GM12874 (cell line): Measurements from ENCODE around the gene SUSD4.

ENCODE experiments used
- CTCF ChIP-seq: IDR thresholded peaks from 2 replicates; pipeline ENCODE4 v1.5.1; 2011; ENCODE audit warnings: low read depth, mild to moderate bottlenecking, control low read depth, low read length, moderate library complexity; ENCODE audit not compliant: insufficient read depth

Gene SUSD4

GRCh38 chr1:223334156-223334555 is 29.8 kb downstream of the SUSD4 start:
- no peak for TF ChIP-seq CTCF

GRCh38 chr1:223332997-223333396 is 31.0 kb downstream of the SUSD4 start:
- TF ChIP-seq CTCF: no peak

- TF ChIP-seq CTCF: no peak
These were observed 32.0 kb downstream of the SUSD4 start for GRCh38 chr1:223331929-223332328.

DNA sequence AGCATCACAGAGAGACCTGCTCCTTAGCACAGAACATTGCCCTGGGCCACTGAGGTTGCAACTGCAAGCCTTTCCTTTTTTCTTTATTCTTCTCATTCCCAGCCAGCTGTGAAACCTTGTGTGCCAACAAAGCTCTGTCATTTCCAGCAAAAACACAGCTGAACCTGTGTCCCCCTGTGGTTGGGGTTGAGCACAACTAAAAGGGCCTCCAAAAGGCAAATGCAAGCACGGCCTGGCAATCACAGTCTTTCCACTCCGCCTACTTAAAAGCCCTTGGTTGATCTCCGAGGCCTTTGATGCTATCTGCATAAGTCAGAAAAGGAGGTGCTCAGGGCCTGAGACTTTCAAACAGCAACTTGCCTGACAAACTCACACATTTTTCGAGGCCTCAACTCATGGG is 32.7 kb downstream of the SUSD4 start:
- no peak for TF ChIP-seq CTCF

GRCh38 chr1:223330466-223330865 is 33.5 kb downstream of the SUSD4 start:
- TF ChIP-seq CTCF: no peak

- no peak for TF ChIP-seq CTCF
These were observed 34.1 kb downstream of the SUSD4 start for GRCh38 chr1:223329664-223330415.

DNA sequence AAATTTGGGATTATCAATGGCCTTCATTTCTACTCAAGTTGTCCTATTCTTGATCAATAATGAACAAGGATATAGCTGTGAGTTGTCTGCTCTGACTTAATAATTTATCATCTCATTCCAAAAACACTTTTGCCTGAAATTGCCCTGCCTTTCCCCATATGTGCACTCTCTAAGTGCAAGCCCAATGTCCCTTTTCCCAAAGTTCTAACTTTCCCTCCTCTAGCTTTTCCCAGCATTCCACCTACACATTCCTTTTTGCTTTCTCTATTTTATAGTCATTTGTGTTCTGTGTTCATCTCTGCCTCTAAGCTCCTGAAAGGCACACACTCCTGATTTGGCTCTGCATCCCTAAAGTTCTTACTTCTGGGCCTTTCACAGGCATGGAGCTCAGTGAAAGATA is 34.7 kb downstream of the SUSD4 start:
- no peak for TF ChIP-seq CTCF
